AG08396 (cell line): ENCODE measurements around the gene ELP5.

ENCODE experiments used
- DNase-seq: peaks from one replicate; pipeline ENCODE4 v3.0.0; 2012; ENCODE audit warnings: low spot score, mixed read lengths

Gene ELP5

DNA sequence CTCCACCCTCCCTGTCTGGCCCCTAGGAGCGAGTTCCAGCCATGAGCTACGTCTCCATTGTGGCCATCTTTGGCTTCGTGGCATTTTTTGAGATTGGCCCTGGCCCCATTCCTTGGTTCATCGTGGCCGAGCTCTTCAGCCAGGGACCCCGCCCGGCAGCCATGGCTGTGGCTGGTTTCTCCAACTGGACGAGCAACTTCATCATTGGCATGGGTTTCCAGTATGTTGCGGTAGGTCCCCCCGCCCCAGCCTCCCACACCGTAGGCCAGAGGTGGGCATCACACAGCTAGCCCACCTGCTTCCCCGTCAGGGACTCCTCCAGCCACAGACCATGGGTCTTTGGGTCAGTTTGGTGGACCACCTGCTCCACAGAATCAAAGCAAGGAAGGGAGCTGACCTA, 33.7 kb downstream of the ELP5 start:
- DNase-seq = peak; percentile 4

DNA sequence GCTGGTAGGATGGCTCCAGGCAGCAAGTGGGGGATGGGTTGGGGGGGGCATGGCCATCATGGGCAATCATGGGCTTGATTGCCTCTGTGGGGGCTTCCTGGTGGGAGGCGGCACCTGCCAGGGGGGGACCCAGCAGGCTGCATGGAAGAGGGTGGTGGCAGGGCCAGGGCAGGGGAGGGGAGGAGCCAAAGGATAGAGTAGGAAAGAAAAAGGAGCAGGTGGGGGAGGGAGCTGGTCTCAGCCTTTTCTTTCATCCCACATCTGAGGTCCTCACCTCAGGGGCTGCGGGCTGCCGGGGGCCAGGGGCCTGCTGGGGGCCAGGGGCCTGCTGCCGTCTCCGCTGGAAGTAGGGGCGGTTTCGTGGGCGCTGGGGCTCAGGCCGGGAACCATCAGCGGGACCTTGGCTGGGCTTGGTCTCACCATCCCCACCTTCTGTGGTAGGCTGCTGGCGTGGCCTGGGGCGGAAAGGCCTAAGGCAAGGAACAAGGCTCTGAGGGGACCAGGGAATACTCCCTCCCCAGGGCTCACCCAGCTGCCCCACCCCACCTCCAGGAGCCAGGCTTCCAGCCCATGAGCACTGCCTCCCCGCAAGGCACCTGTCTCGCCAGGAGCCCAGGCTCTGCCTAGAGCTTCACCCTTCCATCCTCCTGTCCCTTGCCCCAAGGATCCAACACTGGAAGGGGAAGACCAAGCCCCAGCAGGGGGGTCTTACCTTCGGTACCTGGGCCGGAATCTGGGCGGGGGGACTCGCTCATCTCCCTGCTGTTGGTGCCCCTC, 37.4 kb downstream of the ELP5 start:
- no peak for DNase-seq

DNA sequence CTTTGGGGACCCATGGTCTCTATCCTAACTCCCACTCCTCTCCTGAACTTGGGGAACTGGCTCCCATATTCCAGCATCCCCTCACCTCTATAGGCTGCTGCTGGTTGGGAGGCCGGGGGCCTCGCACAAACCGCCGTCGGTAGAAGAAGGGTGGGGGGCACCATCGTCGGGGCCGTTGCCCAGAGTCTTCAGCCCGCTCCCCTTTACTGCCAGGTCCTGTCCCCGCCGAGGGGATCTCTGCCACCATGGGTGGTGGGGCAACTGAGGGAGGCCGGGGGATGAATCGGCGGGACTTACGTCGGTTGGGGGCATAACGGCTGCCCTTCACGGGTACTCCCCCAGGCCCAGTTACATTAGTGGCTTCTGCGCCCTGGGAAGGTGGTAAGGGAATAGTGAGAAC, 38.2 kb downstream of the ELP5 start:
- DNase-seq = no peak

DNA sequence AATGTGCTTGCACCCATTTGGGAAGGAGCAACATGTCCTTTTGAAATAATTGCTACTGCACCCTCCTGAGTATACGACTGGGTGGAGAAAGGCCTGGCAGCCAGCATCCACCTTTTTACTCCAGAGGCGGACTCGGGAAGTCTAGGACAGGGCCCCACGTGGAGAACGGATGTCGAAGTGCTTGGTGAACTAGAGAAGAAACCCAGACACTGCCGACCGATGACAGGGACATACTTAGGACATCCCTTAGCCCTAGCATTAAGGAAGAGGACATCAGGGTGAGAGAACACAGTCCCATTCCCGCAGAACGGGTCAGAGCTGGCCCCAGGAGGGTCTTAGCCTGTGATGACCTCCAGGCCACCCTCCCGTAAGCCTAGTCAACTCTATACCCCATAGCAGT, 38.7 kb downstream of the ELP5 start:
- no peak for DNase-seq

DNA sequence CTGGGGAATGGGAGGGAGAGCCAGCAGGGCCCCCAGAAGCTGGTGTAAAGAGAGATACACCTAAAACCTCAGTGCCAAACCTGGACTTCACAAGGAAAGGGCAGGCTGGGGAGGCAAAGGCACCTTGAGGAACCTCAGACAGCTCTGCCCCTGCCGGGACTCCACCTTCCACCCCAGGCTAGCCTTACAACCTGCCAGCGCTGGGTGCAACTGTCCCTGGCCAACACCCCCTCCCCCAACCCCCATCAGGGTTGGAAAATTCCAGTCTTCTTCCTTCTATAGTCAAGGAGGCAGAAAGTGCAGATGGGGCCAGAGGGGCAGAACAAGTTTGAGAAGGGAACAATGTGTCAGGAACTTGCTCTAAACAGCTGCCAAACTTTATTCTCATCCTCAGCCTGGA, 40.2 kb downstream of the ELP5 start:
- no peak for DNase-seq

DNA sequence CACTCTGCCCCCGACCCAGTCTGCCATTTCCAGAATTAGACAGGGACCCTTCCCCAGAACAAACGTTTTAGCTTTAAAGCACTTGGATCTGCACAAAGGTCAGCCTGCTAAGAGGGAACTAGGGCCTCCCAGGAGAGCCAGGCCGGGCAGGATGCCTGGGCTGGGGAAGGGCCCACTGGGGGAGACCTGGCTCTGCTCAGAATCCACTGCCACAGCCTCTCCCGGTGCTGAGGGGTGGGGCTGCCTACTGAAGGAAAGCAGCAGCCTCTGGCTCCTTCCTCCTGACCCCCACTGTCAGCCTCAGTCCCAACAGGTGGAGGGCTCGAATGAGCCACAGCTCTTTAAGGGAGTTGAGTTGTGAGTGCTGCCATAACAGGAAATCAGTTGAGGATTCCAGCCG, 40.7 kb downstream of the ELP5 start:
- DNase-seq = peak; percentile 14

DNA sequence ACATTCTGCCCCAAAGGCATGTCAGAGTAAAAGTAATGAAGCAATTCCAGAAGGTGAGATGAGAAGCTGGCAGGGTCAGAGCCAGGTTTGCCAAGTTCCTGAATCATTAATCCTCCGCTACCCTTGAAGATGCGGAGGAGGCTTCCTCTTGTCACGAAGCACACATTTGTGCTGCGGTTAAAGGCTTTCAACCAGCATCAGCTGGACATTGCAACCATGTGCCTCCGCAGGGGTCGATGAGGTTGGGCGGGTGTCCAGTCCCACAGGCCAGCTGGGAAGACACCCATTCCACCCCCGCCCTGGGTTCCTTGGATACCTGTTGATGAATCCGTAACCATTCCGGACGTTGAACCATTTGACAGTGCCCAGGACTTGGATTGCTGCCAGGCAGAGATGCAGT, 41.1 kb downstream of the ELP5 start:
- DNase-seq = peak; percentile 6

DNA sequence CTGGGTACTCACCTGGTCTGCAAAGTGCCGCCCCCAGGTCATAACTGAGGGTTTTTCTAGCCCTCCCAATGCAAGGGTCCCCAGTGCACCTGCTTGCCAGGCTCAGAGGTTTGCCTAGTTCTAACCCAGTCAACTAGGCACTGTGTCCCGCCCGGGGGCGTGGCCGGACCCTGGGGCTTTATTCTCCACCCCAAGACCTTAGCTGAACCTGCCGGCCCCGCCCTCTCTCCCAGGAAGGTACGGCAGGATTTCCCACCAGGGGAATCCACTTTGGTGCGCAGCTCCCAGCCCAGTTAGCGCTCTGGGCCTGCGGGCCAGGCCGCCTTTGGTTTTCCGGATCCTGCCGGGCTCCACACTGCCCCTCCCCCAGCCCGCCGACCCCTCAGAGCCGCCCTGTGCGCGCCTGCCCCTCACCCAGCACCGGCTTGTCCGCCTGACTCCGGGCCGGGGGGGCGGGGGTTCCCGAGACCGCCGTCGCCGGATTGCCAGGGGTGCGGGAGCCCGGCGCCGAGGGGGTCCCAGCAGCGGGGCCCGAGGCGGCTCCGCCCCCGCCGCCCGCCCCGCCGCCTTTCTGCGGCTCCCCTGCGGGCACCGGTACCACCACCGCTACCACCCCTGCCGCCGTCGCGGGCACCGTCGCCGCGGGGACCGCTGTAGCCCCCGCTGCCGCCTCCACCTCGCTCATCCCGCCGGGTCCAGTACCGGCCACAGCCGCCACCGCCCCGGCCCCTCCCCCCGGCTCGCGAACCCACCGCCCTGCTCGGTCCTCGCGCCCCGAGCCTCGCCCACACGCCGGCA, 42.0 kb downstream of the ELP5 start:
- no peak for DNase-seq

DNA sequence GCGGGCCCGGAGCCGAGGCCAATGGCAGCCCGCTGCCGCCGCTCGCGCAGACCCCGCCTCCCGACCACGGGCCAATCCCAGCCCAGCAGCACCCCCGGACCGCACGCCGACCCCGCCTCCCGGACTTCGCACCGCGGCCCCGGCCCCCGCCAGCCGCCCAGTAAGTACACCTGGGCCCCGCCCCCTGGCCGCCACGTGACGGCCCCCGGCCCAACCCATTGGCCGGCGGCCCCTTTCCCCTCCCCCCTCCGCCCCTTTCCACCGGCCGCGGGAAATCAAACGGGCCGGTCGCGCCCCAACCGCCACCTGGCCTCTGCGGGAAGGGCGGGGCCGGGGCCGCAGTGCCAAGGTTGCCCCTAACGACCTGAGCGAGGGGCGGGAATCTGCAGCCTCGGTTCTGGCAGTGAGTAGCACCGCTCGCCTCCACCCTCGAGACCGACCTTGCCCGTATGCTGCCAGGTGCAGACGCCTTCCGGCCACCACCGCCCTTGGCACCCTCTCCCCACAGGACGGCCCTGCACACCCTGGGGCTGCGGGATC, 42.7 kb downstream of the ELP5 start, which contains the start of gene YBX2:
Gene YBX2, minus strand, starts transcription at position 26 of the 540 bp plus-strand sequence. CDS start 139 bp downstream, outside the sequence.
- DNase-seq = peak; percentile 78

DNA sequence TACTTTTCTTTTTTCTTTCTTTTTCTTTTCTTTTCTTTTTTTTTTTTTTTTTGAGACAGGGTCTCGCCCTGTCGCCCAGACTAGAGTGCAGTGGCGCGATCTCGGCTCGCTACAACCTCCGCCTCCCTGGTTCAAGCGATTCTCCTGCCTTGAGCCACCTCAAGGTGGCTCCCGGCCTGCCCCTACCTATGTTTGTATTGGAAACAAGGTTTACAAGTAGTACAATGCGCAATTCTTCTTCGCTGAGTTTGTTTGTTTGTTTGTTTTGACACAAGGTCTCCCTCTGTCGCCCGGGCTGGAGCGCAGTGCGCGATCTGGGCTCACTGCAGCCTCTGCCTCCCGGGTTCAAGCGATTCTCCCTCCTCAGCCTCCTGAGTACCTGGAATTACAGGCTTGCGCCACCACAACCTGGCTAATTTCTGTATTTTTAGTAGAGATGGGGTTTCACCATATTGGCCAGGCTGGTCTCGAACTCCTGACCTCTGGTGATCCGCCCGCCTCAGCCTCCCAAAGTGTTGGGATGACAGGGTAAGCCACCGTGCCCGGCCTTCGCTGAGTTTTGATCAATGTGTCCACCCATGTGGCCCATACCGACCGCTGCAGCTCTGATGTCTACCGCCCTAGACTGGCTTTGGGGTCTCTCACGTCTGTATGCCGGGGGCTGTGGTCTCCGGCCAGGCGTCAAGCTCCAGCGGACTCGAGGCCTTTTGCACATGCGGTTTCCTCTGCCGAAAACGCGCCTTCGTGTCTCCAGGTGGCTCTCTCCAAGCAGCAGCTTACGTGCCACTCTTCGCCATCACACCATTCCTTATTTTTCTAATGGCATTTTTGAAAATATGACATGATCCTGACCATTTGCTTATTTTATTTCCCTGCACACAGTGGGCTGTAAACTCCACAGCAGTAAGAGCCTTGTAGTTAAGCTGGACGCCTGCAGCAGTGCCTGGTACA, 43.5 kb downstream of the ELP5 start:
- no peak for DNase-seq

DNA sequence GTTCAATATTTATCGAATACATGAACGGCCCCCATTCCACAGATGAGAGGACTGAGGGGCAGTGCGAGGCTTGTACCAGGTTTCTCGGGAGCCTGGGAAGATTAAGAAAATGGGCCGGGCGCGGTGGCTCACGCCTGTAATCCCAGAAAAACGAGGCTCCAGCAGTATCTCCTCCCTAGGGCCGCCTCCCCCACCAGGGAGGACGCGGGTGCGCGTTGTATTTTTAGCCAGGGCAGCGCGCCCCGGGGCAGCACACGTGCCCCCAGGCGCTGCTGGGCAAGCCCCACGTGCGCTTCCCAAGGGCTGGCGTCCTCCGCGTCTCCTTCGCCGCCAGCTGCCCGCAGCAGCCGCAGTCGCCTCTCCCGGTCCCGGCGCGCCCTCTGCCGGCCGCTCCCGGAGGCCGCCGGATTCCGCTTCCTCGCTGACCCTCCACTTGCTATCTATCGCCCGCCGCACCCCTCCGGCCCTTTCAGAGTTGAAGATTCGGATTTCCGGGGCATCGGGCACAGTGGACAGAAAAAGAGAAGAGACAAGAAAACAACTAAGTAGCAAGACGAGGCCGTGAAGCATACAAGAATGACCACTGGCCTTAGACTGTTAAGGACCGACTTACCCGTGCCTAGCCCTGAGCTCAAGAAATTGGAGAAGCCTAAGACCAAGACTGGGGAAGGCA, 44.3 kb downstream of the ELP5 start:
- DNase-seq = peak; percentile 93

DNA sequence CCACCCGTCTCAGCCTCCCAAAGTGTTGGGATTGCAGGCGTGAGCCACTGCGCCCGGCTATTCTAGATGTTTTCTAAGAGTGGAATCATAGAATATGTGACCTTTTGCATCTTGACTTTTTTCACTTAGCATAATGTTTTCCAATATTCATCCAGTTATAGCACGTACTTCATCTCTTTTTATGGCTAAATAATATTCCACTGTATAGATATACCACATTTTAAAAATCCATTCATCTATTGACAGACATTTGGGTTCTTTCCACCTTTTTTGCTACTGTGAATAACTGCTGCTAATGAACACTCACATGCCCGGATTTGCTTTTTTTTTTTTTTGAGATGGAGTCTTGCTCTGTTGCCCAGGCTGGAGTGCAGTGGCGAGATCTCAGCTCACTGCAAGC, 52.2 kb downstream of the ELP5 start:
- no peak for DNase-seq

DNA sequence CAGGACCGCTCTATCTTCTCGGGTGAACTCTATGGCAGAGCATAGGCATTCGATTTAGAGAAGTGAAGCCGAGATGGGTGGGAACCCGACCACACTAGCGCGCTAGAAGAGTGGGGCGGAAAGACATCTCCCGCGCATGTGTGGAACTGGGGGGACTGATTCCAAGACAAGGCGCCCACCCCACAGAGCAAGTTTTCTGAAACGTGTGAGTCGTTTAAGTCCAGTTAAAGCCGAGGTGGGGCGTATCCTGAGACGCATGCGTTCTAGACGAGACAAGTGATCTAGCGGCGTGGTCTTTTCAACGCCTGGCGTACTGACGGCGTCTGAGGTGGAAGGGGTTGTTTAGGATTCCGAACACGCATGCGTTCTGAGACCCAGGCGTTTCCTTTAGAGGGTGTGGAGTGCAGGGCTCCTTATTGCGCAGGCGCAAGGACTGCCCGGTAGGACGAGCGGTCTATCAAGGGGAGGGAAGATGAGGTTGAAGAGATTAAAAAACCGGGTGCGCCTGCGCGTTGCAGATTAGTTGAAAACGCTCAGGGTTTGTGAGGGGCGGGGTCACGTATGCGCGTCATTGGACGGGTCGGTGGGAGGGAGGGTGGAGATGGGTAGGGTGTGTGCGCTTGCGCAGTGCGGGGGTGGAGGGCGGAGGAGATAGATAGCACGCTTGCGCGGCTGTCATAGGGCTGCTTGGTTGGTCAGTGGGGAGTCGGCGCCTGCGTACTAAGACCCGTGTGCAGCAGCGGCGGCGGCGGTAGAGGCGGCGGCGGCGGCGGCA, 55.1 kb downstream of the ELP5 start, which contains the start of gene EIF5A:
Gene EIF5A, plus strand, starts transcription at position 718 of the 775 bp plus-strand sequence. CDS start 2,008 bp downstream, outside the sequence.
- peak; percentile 100 for DNase-seq

DNA sequence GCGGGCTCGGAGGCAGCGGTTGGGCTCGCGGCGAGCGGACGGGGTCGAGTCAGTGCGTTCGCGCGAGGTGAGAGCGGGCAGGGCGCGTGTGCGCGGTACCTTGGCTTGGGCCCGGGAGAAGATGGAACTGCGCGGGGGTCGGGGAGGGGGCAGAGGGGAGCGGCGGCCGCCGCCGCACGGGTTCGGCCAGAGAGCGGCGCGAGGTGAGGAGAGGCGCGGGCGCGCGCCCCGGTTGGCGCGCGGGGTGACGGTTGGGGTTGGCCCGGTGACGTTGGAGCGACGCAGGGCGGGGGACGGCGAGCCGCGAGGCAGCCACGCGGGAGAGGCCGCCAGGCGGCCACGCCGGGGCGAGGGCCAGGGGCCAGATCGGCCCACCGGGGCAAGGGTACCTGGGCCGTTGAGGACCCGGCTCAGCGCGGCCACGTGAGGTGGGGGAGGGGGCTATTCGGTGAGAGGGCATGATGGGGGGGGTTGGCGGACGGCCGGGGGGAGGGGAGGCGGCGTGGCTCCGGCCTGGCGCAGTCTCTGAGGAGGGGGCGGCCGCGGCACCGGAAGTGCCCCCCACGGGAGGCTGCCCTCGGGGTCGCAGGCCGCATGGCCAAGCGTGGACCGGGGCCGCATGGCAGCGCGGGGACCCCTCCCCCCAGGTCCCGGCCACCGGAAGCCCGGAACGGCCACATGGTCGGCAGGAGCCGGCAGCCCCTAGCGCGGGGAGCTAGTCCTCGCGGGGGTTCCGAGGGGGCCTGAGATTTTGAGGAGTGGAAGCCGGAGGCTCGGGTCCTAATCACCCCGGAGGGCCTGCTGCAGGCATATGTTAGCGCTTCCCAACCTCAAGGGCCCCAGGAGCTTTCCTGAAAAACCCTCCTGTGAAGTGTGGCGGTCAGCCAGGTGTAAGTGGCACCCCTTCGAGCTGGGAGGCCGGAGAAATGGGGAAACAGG, 55.9 kb downstream of the ELP5 start:
- peak; percentile 68 for DNase-seq

DNA sequence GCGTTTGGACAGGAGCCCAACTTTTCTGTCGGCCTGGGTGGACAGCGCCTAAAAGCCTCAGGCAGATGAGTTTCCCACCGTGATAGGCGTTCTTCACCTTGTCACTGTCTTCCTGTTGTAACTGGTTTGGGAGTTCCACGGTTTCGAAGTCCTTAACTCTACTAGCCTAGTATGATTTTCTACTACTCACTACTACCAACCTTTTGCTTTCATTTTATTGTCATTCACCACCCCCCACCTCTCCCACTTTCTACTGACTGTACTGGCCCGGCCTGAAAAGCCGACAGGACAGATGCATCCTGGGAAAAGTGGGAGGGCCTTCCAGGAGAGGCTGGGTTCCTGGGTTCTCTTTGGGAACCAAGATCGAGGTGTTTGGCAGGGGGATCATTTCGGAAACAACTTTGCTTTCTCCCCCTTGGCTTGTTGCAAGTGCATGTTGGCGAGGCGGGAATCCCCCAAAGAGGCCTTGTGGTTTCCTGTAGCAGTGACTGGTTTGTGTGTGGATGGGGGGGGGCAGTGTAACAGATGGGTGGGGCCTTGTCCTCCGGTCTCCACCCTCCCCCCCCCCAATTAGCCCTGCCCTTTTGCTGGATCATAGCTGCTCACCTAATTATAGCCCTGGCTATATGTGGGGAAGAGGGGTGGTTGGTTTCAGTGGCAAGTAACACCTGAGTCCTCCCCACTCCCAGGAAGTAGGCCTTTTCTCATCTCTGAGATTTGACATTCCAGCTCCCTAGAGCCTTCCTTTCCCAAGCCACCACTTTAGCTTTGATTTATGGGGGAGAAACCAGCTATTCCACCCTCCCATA, 56.8 kb downstream of the ELP5 start:
- DNase-seq = peak; percentile 86
